IPS-NIHi7 (cell line): ENCODE results near the gene ZFYVE21.

ENCODE experiments used
- DNase-seq: peaks from one replicate; pipeline ENCODE4 v3.0.0; 2012; ENCODE audit warnings: mixed read lengths; ENCODE audit errors: extremely low spot score

Gene ZFYVE21

GRCh38 chr14:103725001-103725682, 9.5 kb downstream of the ZFYVE21 start:
- DNase-seq: no peak

GRCh38 chr14:103725739-103726395, 10.3 kb downstream of the ZFYVE21 start:
- DNase-seq: no peak

GRCh38 chr14:103726474-103726873, 10.9 kb downstream of the ZFYVE21 start:
- DNase-seq: no peak

GRCh38 chr14:103727313-103727980, 11.8 kb downstream of the ZFYVE21 start:
- no peak for DNase-seq

GRCh38 chr14:103728141-103728540, 12.5 kb downstream of the ZFYVE21 start:
- no peak for DNase-seq

GRCh38 chr14:103728721-103729120, 13.1 kb downstream of the ZFYVE21 start:
- no peak for DNase-seq

GRCh38 chr14:103729496-103730448, 14.2 kb downstream of the ZFYVE21 start:
- no peak for DNase-seq

- DNase-seq: no peak
Measured at GRCh38 chr14:103730490-103731035, 15.0 kb downstream of the ZFYVE21 start.

GRCh38 chr14:103731481-103731880, 15.9 kb downstream of the ZFYVE21 start:
- no peak for DNase-seq

- no peak for DNase-seq
Measured at GRCh38 chr14:103731916-103732867, 16.6 kb downstream of the ZFYVE21 start.

GRCh38 chr14:103732868-103733620, 17.4 kb downstream of the ZFYVE21 start:
- DNase-seq: no peak

- DNase-seq: no peak
Measured at GRCh38 chr14:103733651-103734050, 18.0 kb downstream of the ZFYVE21 start.

- DNase-seq: no peak
Measured at GRCh38 chr14:103734081-103734888, 18.7 kb downstream of the ZFYVE21 start.

GRCh38 chr14:103735022-103735421, 19.4 kb downstream of the ZFYVE21 start:
- DNase-seq: no peak

GRCh38 chr14:103735439-103735814, 19.8 kb downstream of the ZFYVE21 start:
- DNase-seq: no peak

- no peak for DNase-seq
Measured at GRCh38 chr14:103735815-103736545, 20.4 kb downstream of the ZFYVE21 start.

- DNase-seq: no peak
Measured at GRCh38 chr14:103736546-103737431, 21.2 kb downstream of the ZFYVE21 start.
